GM12892 (cell line): Measurements from ENCODE around the gene ST8SIA2.

Source experiments
- DNase-seq: peaks from one replicate; pipeline ENCODE4 v3.0.0; 2011; ENCODE audit not compliant: insufficient read length
- FAIRE-seq: peaks from 2 replicates; lab custom pipeline; 2011; peaks lifted over from hg19 to GRCh38; lab: Jason Lieb, UNC
- POLR2A ChIP-seq: IDR thresholded peaks from 2 replicates; pipeline ENCODE4 v1.6.1; 2011; ENCODE audit warnings: low read depth, low read length, control low read depth
- POLR2AphosphoS5 ChIP-seq: IDR thresholded peaks from 2 replicates; pipeline ENCODE4 v1.6.1; 2011; ENCODE audit warnings: low read depth, low read length, control low read depth
- TAF1 ChIP-seq: IDR thresholded peaks from 2 replicates; pipeline ENCODE4 v1.6.1; 2011; ENCODE audit warnings: low read depth, mild to moderate bottlenecking, control low read depth, low read length, borderline replicate concordance

The ST8SIA2 gene

GRCh38 chr15:92400980-92401787, 7.5 kb downstream of the ST8SIA2 start:
- DNase-seq, result no peak
- no peak for FAIRE-seq
- TF ChIP-seq POLR2A, result no peak
- TF ChIP-seq POLR2AphosphoS5, result no peak
- TF ChIP-seq TAF1, result no peak

DNA sequence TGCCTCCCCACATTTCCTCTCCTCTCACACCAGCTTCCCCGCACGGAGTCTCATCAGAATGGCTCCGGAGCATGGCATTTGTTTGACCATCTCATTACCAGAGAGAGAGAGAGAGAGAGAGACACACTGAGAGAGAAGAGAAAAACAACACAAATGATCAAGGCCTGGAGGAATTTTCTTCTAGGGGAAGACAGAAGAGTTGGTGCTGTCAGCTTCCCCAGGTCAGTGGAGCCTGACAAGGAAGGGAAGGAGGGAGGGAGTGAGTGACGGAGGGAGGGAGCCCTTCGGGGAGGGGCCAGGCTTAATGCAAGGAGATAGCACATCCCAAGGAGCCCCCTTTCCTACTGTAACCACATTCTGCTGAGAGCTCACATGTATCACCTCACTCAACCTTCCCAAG, 9.1 kb downstream of the ST8SIA2 start:
- no peak for TF ChIP-seq POLR2AphosphoS5
- no peak for TF ChIP-seq TAF1
- no peak for TF ChIP-seq POLR2A
- DNase-seq (no peak), FAIRE-seq (no peak)

DNA sequence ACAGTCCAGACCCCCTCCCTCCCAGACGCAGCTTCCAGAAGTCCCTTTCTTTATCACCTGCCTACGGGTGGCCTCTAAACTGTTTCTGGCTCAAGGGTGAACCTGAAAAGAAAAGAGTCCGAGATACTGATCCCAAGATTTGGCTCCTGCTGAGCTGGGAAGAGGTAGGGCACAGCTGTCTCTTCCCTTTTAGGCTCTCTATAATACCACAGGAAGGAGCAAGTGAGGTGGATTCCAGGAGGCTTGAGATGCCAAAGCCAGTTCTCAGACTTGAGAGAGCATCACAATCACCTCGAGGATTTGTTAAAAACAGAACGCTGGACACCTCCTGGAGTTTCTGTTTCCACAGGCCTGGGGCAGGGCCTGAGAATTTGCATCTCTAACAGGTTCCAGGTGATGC, 12.3 kb downstream of the ST8SIA2 start:
- FAIRE-seq (no peak), DNase-seq (no peak)
- TF ChIP-seq POLR2AphosphoS5 (no peak), POLR2A (no peak), TAF1 (no peak)

GRCh38 chr15:92407321-92407720, 13.6 kb downstream of the ST8SIA2 start:
- DNase-seq, result no peak
- FAIRE-seq, result no peak
- no peak for TF ChIP-seq POLR2A
- TF ChIP-seq POLR2AphosphoS5, result no peak
- TF ChIP-seq TAF1, result no peak

DNA sequence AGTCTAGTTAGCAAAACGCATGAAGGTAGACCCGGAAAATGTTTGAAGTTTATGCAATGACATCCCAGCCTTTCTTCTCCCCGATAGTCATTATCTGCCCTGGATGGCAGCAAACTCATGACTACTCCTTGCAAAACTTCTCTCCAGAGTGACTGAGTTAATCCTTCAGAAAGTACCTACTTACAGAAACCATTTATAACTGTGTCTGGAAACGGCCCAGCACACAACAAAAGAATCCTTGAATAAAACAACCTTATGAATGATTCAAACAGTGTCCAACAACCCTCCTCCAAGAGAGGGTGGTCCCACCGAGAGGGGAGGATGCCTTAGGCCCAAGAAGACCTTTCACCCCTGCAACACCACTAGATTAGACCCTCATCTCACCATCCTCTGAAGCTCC, 14.2 kb downstream of the ST8SIA2 start:
- DNase-seq (no peak), FAIRE-seq (no peak)
- TF ChIP-seq POLR2AphosphoS5 (no peak), POLR2A (no peak), TAF1 (no peak)

- FAIRE-seq (no peak), DNase-seq (no peak)
- TF ChIP-seq POLR2AphosphoS5 (no peak), TAF1 (no peak), POLR2A (no peak)
These were observed 15.3 kb downstream of the ST8SIA2 start for GRCh38 chr15:92409006-92409405.

GRCh38 chr15:92409521-92409920, 15.8 kb downstream of the ST8SIA2 start:
- TF ChIP-seq POLR2A (no peak), POLR2AphosphoS5 (no peak), TAF1 (no peak)
- FAIRE-seq, result no peak
- no peak for DNase-seq

DNA sequence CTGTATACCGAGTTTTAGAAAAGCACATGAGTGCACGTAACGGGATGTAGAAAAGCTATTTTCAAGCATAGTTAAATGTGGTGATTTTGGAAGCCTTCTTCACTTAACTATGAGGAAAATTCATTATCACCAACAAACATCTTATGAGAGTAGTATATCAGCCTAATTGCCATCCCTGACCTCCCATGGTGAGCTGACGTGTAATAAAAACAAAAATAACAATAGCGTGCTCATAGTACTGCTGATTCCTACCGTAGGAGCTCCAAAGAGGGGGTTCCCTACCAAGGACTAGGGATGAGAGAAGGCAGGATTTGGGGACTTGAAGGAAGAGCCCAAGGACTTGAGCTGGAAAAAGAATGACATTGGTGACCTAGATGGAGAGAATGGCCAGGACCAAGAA, 16.9 kb downstream of the ST8SIA2 start:
- no peak for FAIRE-seq
- no peak for DNase-seq
- TF ChIP-seq POLR2A (no peak), TAF1 (no peak), POLR2AphosphoS5 (no peak)

DNA sequence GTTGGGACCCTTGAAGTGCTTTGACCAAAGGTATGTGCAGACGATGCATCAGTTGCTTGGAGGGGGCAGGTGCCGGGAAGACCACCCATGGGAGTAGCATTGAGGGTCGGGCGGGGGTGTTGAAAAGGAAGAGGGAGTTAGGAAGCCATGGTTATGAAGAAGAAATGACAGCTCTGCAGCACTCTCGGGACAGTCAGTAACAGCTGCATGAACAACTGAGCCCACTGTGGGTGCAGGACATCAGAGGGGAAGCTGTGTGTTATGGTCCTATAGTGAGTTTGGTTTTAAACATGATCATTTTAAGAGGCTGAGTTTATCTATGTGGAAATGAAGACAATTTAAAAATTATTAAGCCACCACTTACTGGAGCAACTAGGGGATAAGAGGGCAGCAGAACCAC, 17.6 kb downstream of the ST8SIA2 start:
- FAIRE-seq (no peak), DNase-seq (no peak)
- no peak for TF ChIP-seq POLR2AphosphoS5
- TF ChIP-seq POLR2A, result no peak
- TF ChIP-seq TAF1, result no peak

GRCh38 chr15:92413510-92413909, 19.8 kb downstream of the ST8SIA2 start:
- no peak for FAIRE-seq
- TF ChIP-seq POLR2AphosphoS5, result no peak
- no peak for TF ChIP-seq POLR2A
- TF ChIP-seq TAF1, result no peak
- DNase-seq, result no peak

DNA sequence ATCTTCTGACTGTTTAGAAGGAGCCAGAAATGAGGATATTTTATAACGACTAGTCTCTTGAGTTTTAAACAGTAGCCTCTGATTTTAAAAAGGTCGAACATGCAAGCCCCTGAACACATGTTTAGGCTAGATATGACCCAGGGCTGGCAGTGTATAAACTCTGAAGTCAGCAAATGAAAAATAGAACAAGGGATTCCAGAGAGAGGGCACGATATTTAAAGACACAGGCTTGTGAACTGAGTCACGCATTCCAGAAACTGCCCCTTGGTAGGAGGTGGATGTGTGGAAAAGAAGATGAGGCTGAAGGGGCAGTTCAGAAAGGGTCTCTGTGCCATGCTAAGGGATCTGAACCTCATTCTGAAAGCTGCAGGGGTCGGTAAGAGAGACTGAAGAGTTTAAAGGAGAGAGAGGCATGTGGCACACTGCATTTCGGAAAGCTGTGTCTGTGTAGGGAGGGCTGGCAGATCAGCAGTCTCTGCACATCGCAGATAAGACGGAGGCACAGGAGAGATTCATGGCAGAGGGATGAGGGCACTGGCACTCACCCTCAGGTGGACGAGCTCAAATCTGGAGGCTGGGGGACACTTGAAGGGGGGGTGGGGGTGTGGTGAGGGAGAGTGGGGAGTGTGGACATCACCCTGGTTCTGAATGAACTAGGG, 22.1 kb downstream of the ST8SIA2 start:
- TF ChIP-seq POLR2AphosphoS5, result no peak
- TF ChIP-seq POLR2A, result no peak

DNA sequence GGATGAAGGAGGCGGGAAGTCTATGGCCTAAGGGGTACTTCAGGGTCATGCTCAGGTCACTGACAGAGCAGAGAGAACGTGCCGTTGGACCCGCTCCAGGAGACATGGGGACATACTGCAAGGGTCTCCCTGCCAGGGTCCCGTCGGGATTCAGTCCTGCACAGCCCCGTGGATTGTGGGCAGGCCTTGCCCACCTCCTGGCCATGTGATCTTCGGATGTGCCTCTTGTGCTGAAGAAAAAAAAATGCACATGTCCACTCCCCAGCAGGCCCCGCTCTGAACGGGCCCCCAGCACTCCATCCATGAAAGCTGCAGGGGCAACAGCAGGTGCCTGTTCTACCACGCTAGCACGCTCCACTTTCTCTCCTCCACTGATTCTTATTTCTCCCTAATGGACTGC, 22.9 kb downstream of the ST8SIA2 start:
- TF ChIP-seq POLR2A (no peak), POLR2AphosphoS5 (no peak), TAF1 (no peak)
- no peak for DNase-seq
- FAIRE-seq, result no peak

More for the DNA sequence above, 22.1 kb downstream of the ST8SIA2 start:
- DNase-seq (no peak), FAIRE-seq (no peak)

DNA sequence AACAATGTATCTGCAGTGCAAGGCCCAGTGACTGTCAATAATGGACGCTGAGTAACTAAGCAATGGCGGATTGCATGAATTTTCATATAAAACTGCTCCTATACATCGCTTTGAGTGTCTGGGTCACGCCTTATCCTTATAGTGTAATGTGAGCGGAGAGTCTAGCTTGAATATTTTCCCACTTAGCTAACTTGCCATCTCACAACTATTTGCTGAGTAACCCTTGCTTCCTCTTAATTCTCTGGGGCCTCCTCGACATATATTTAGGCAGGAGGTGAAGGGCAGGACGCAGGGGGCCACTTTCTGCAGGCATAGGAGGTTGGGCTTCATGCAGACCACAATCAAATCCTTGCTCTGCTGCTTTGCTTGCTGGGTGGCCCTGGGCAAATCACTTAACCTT, 24.0 kb downstream of the ST8SIA2 start:
- TF ChIP-seq TAF1, result no peak
- no peak for TF ChIP-seq POLR2A
- TF ChIP-seq POLR2AphosphoS5, result no peak
- DNase-seq, result no peak
- no peak for FAIRE-seq
